H1 (cell line): Measurements from ENCODE around the gene NUFIP2. TPM values are rescaled to one million over a fixed set of nuclear protein-coding genes. Genes with fewer than 3 reads are reported as not detected.

Experiments used
- CTCF ChIA-PET: fragments of 300-600 bp; sonication (Branson Sonifier 250); formaldehyde crosslinking; loops from one replicate; lab custom pipeline; 2021; ENCODE audit not compliant: partially characterized antibody; lab: Charles Lee
- POLR2A ChIA-PET: fragments of 300-600 bp; sonication (Branson Sonifier 250); formaldehyde crosslinking; loops from one replicate; lab custom pipeline; 2021; ENCODE audit warnings: inconsistent platforms; ENCODE audit not compliant: partially characterized antibody; lab: Charles Lee
- DNase-seq, 2 experiments: peaks; one replicate each; pipeline versions ENCODE4 v3.0.0 to v3.0.0-alpha.2; 2010 to 2022; ENCODE audit warnings: low spot score in 2 of 2, low read depth in 1 of 2, mixed read lengths in 1 of 2
- FAIRE-seq: peaks from 2 replicates; lab custom pipeline; 2011; peaks lifted over from hg19 to GRCh38; lab: Jason Lieb, UNC
- H2AFZ ChIP-seq: 2 replicates; pipeline ENCODE4 v1.8.1; 2012; ENCODE audit warnings: low read length, inconsistent platforms
- H2AK5ac ChIP-seq: 2 replicates; pipeline ENCODE4 v1.6.1; 2013; ENCODE audit warnings: low read depth, low read length
- H2BK120ac ChIP-seq: replicated peaks from 2 replicates; pipeline ENCODE3; 2013; ENCODE audit warnings: low read depth, low read length, inconsistent platforms
- H2BK12ac ChIP-seq: 2 replicates; pipeline ENCODE4 v1.6.1; 2013; ENCODE audit warnings: low read depth, low read length
- H2BK15ac ChIP-seq: 2 replicates; pipeline ENCODE4 v1.6.1; 2013; ENCODE audit warnings: low read length
- H2BK20ac ChIP-seq: 2 replicates; pipeline ENCODE4 v1.6.1; 2013; ENCODE audit warnings: low read length
- H2BK5ac ChIP-seq: 2 replicates; pipeline ENCODE4 v1.6.1; 2013; ENCODE audit warnings: low read depth, low read length
- H3K14ac ChIP-seq: 2 replicates; pipeline ENCODE4 v1.6.1; 2013; ENCODE audit warnings: inconsistent platforms; ENCODE audit not compliant: insufficient read length
- H3K18ac ChIP-seq: 2 replicates; pipeline ENCODE4 v1.6.1; 2013; ENCODE audit warnings: low read length; ENCODE audit errors: extremely low read depth
- H3K23ac ChIP-seq: 2 replicates; pipeline ENCODE4 v1.6.1; 2013; ENCODE audit warnings: inconsistent platforms; ENCODE audit not compliant: insufficient read length
- H3K23me2 ChIP-seq: 2 replicates; pipeline ENCODE4 v1.6.1; 2013; ENCODE audit warnings: low read depth, low read length
- H3K27ac ChIP-seq: 2 replicates; pipeline ENCODE4 v1.6.1; 2011; ENCODE audit warnings: low read depth, low read length, inconsistent platforms
- H3K27me3 ChIP-seq, 4 experiments: replicated peaks in 1 of 4; 1 replicate in 1 of 4; 2 replicates in 3 of 4; pipeline versions ENCODE4 v1.6.1 to v1.8.1; 2011 to 2013; ENCODE audit warnings: low read length in 3 of 4, mild to moderate bottlenecking in 3 of 4, inconsistent platforms in 2 of 4, mixed read lengths in 2 of 4, moderate library complexity in 1 of 4; ENCODE audit not compliant: control insufficient read depth in 3 of 4, insufficient read depth in 3 of 4; ENCODE audit errors: extremely low read depth in 1 of 4
- H3K36me3 ChIP-seq, 4 experiments: 2 replicates each; pipeline versions ENCODE4 v1.6.1 to v1.8.1; 2011 to 2013; ENCODE audit warnings: mild to moderate bottlenecking in 4 of 4, low read length in 3 of 4, moderate library complexity in 2 of 4, control low read depth in 1 of 4, inconsistent platforms in 1 of 4; ENCODE audit not compliant: insufficient read depth in 4 of 4, control insufficient read depth in 2 of 4
- H3K4ac ChIP-seq: replicated peaks from 2 replicates; pipeline ENCODE3; 2013; ENCODE audit warnings: low read length, low read depth, mixed read lengths, inconsistent platforms; ENCODE audit not compliant: insufficient read length
- H3K4me1 ChIP-seq, 4 experiments: replicated peaks in 1 of 4; 1 replicate in 1 of 4; 2 replicates in 3 of 4; pipeline versions ENCODE4 v1.6.1 to v1.8.1; 2011 to 2013; ENCODE audit warnings: low read length in 3 of 4, inconsistent platforms in 2 of 4, mixed read lengths in 1 of 4; ENCODE audit not compliant: insufficient read depth in 4 of 4, control insufficient read depth in 3 of 4
- H3K4me2 ChIP-seq, 2 experiments: 2 replicates each; pipeline versions ENCODE4 v1.6.1 to v1.8.1; 2011 to 2013; ENCODE audit warnings: low read depth in 2 of 2, low read length in 2 of 2, control low read depth in 1 of 2, inconsistent platforms in 1 of 2, mild to moderate bottlenecking in 1 of 2; ENCODE audit not compliant: insufficient read depth in 1 of 2
- H3K4me3 ChIP-seq, 4 experiments: fragments of 200-600, 300-600 bp in 1 of 4; sonication (generic), shearing (Covaris generic), sonication (Bioruptor Twin) in 1 of 4; 2 replicates each; pipeline versions ENCODE4 v1.5.1 to v1.8.1; 2011 to 2016; ENCODE audit warnings: low read length in 4 of 4, low read depth in 3 of 4, control low read depth in 2 of 4, inconsistent platforms in 2 of 4, mild to moderate bottlenecking in 2 of 4, mixed read lengths in 1 of 4, moderate library complexity in 1 of 4; ENCODE audit not compliant: insufficient read depth in 2 of 4; ENCODE audit errors: extremely low read depth in 1 of 4
- H3K56ac ChIP-seq: replicated peaks from 2 replicates; pipeline ENCODE3; 2013; ENCODE audit warnings: low read depth, mild to moderate bottlenecking, mixed read lengths, low read length, inconsistent platforms; ENCODE audit not compliant: insufficient read length
- H3K79me1 ChIP-seq: 2 replicates; pipeline ENCODE4 v1.6.1; 2013; ENCODE audit warnings: low read depth, low read length, control low read depth
- H3K79me2 ChIP-seq, 2 experiments: 2 replicates each; pipeline versions ENCODE4 v1.6.1 to v1.8.1; 2012 to 2013; ENCODE audit warnings: low read length in 2 of 2, mild to moderate bottlenecking in 2 of 2, inconsistent platforms in 1 of 2; ENCODE audit not compliant: insufficient read depth in 2 of 2, control insufficient read depth in 1 of 2
- H3K9ac ChIP-seq, 4 experiments: replicated peaks in 1 of 4; 1 replicate in 1 of 4; 2 replicates in 3 of 4; pipeline versions ENCODE4 v1.6.1 to v1.8.1; 2011 to 2013; ENCODE audit warnings: low read depth in 3 of 4, low read length in 3 of 4, control low read depth in 2 of 4, mild to moderate bottlenecking in 2 of 4, moderate library complexity in 2 of 4, inconsistent platforms in 1 of 4; ENCODE audit errors: extremely low read depth in 1 of 4
- H3K9me3 ChIP-seq, 2 experiments: 2 replicates each; pipeline versions ENCODE4 v1.6.1 to v1.8.1; 2012 to 2013; ENCODE audit warnings: mild to moderate bottlenecking in 2 of 2, moderate library complexity in 2 of 2, control low read depth in 1 of 2, inconsistent platforms in 1 of 2, low read depth in 1 of 2, low read length in 1 of 2, mixed read lengths in 1 of 2; ENCODE audit not compliant: insufficient read depth in 2 of 2
- H4K20me1 ChIP-seq, 2 experiments: replicated peaks in 1 of 2; 2 replicates each; pipeline versions ENCODE3 to v1.8.1; 2011 to 2013; ENCODE audit warnings: inconsistent platforms in 2 of 2, low read length in 2 of 2, mild to moderate bottlenecking in 1 of 2; ENCODE audit not compliant: insufficient read depth in 2 of 2, control insufficient read depth in 1 of 2
- H4K5ac ChIP-seq: 2 replicates; pipeline ENCODE4 v1.6.1; 2013; ENCODE audit warnings: low read length, low read depth, mixed read lengths, inconsistent platforms; ENCODE audit not compliant: insufficient read length
- H4K8ac ChIP-seq: 2 replicates; pipeline ENCODE4 v1.8.0; 2013; ENCODE audit warnings: mild to moderate bottlenecking, moderate library complexity, low read length, inconsistent platforms; ENCODE audit not compliant: insufficient read depth; ENCODE audit errors: extremely low read depth
- H4K91ac ChIP-seq: replicated peaks from 2 replicates; pipeline ENCODE3; 2013; ENCODE audit warnings: low read length, mixed read lengths, inconsistent platforms; ENCODE audit not compliant: insufficient read length
- CHD2 ChIP-seq: IDR thresholded peaks from 2 replicates; pipeline ENCODE4 v1.6.1; 2012; ENCODE audit warnings: low read length, improper control_type of control experiment
- HDAC6 ChIP-seq: IDR thresholded peaks from one replicate; pipeline ENCODE4 v1.7.1; 2012; ENCODE audit warnings: low read depth, mild to moderate bottlenecking, inconsistent platforms, low read length, moderate library complexity
- KDM4A ChIP-seq: IDR thresholded peaks from one replicate; pipeline ENCODE4 v1.7.1; 2012; ENCODE audit warnings: low read depth, mild to moderate bottlenecking, moderate library complexity, low read length, inconsistent platforms; ENCODE audit not compliant: severe bottlenecking
- NANOG ChIP-seq: IDR thresholded peaks from 2 replicates; pipeline ENCODE4 v1.6.1; 2011; ENCODE audit warnings: low read length, low read depth, mild to moderate bottlenecking, inconsistent platforms; ENCODE audit not compliant: insufficient read depth, poor library complexity, severe bottlenecking
- RAD21 ChIP-seq, 2 experiments: IDR thresholded peaks in 1 of 2; conservative IDR thresholded peaks in 1 of 2; 2 replicates each; pipeline ENCODE4 v1.6.1; 2011; ENCODE audit warnings: low read depth in 2 of 2, low read length in 2 of 2, improper control_type of control experiment in 1 of 2, inconsistent platforms in 1 of 2, mild to moderate bottlenecking in 1 of 2, moderate library complexity in 1 of 2
- SP2 ChIP-seq: IDR thresholded peaks from 2 replicates; pipeline ENCODE4 v1.6.1; 2012; ENCODE audit warnings: mild to moderate bottlenecking, low read length, inconsistent platforms
- USF2 ChIP-seq: IDR thresholded peaks from 2 replicates; pipeline ENCODE4 v1.6.1; 2011; ENCODE audit warnings: low read length, improper control_type of control experiment
- WGBS, 2 experiments: shearing (Covaris generic) in 1 of 2; methylation state at CpG; one replicate each; pipeline versions ENCODE4 v1.1.6 to v1.1.7; 2013 to 2015; ENCODE audit warnings: low lambda C conversion rate in 2 of 2, mixed read lengths in 2 of 2, inconsistent platforms in 1 of 2, low coverage in 1 of 2, missing lambda C conversion rate in 1 of 2; ENCODE audit not compliant: insufficient replicate concordance in 2 of 2, insufficient coverage in 1 of 2, insufficient read length in 1 of 2; ENCODE audit errors: extremely low coverage in 1 of 2, missing lambda C conversion rate in 1 of 2; 5-methylcytosine and 5-hydroxymethylcytosine counted together
- polyA plus RNA-seq, 7 experiments: library from polyadenylated mRNA; depleted of rRNA in 3 of 7; stranded (reverse) in 5 of 7; unstranded in 2 of 7; fragments of >200 nt in 5 of 7; fragments of 200-250 nt in 2 of 7; gene quantifications; 1 replicate in 5 of 7; 2 replicates in 1 of 7; 4 replicates in 1 of 7; pipeline versions ENCODE4 v1.2.1 to v1.2.3, GENCODE V29; 2011 to 2013; ENCODE audit warnings: missing spikeins in 2 of 7, mixed read lengths in 2 of 7
- total RNA-seq: library from RNA; stranded (reverse); fragmentation: NEBNext Ultra II Directional; extraction: Animal tissue kit (Norgen Biotek cat#: 25700); gene quantifications from 2 replicates; pipeline ENCODE4 v1.2.1, GENCODE V29; 2021
- TF ChIP-seq, protein P1 (sequence below): IDR thresholded peaks from 2 replicates; pipeline ENCODE4 v1.6.1; 2012; ENCODE audit warnings: inconsistent platforms
- TF ChIP-seq, protein P2 (sequence below), 3 experiments: IDR thresholded peaks; 1 replicate in 2 of 3; 2 replicates in 1 of 3; pipeline versions ENCODE4 v1.5.1 to v1.6.1; 2011; ENCODE audit warnings: low read length in 3 of 3, mild to moderate bottlenecking in 3 of 3, inconsistent platforms in 2 of 3, low read depth in 1 of 3, moderate library complexity in 1 of 3; ENCODE audit not compliant: insufficient read depth in 1 of 3; ENCODE audit errors: control extremely low read depth in 1 of 3

Gene NUFIP2
- total and polyA plus RNA-seq, 2 of the 8 experiments (the other 6 are each of a cell fraction or from before 2014, with no cell fraction given): 65.9 to 118 TPM

DNA sequence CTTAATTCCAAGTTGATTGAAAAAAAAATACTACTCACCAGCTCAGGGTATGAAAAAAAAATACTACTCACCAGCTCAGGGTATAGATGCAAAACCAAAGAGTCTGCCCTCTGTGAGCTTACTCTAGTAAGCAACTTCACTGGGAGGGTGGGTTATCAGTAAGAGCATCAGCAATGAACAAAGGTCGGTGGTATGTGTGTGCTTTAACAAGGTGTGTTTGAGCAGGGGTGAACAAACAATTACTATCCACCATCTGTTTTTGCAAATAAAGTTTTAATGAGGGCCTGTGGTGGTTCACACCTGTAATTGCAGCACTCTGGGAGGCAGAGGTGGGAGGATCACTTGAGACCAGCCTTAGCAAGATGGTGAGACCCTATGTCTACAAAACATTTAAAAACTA lies 20.0 kb downstream of the NUFIP2 start:
- H4K8ac ChIP-seq: no peak overlapping the region
- FAIRE-seq: no peak
- peaks cover 15 to 35% of the 10 kb centered on the region in 2 experiments for H4K20me1 ChIP-seq
- peak overlapping the region; percentile 9; the same call in 1 of the 2 replicates for H3K27ac ChIP-seq
- no peak for DNase-seq
- no peaks in the 10 kb centered on the region for H3K23me2 ChIP-seq
- H3K14ac ChIP-seq: no peak overlapping the region
- CTCF ChIA-PET: interaction anchor here (0.8 to 1.5 kb wide), 6 partner anchors 17 to 344 kb away, joined by 3 to 6 read pairs (median 4); no protein-coding TSS in a partner anchor
- WGBS, 2 experiments: 76% methylated on average over 1 of the region's 1 CpG; no CpG with 5 or more reads in 1 of the 2 experiments
- no peak overlapping the region for H3K9ac ChIP-seq
- H2AFZ ChIP-seq: no peak overlapping the region
- no peak overlapping the region for H2AK5ac ChIP-seq
- no peak overlapping the region for H4K5ac ChIP-seq
- H3K79me2 ChIP-seq: peaks cover 34 to 97% of the 10 kb centered on the region in 2 experiments
- H3K4me2 ChIP-seq: no peak overlapping the region
- H3K18ac ChIP-seq: no peak overlapping the region
- peaks cover 3 to 52% (median 6%) of the 10 kb centered on the region in 4 experiments; a peak in 4 of 8 replicates for H3K36me3 ChIP-seq
- H3K56ac ChIP-seq: no peak overlapping the region
- H3K79me1 ChIP-seq: peaks cover 5% of the 10 kb centered on the region; the same call in 1 of the 2 replicates
- H3K4ac ChIP-seq: no peak overlapping the region
- no peaks in the 10 kb centered on the region for H3K27me3 ChIP-seq
- H2BK120ac ChIP-seq: no peak overlapping the region
- H3K9me3 ChIP-seq: no peaks in the 10 kb centered on the region
- H2BK5ac ChIP-seq: no peak overlapping the region
- no peak overlapping the region for H4K91ac ChIP-seq
- no peak overlapping the region for H2BK12ac ChIP-seq
- H2BK15ac ChIP-seq: no peak overlapping the region
- H3K4me3 ChIP-seq: no peak overlapping the region
- H2BK20ac ChIP-seq: no peak overlapping the region
- H3K23ac ChIP-seq: no peak overlapping the region
- POLR2A ChIA-PET: interaction anchor here (1.3 to 2.8 kb wide), 4 partner anchors 9 to 24 kb away, joined by 3 to 8 read pairs (median 4); no protein-coding TSS in a partner anchor
- no peaks in the 10 kb centered on the region for H3K4me1 ChIP-seq
- TF ChIP-seq SP2 (no peak), USF2 (no peak), NANOG (no peak), CHD2 (no peak), RAD21 (IDR thresholded peaks at IDR 0.05 in 1 of 2, conservative IDR thresholded peaks at IDR 0.05 in 1 of 2; ENCODE audit: low read depth in 2 of 2, low read length in 2 of 2) (no peak), HDAC6 (no peak), KDM4A (no peak)
- TF ChIP-seq, protein P1, sequence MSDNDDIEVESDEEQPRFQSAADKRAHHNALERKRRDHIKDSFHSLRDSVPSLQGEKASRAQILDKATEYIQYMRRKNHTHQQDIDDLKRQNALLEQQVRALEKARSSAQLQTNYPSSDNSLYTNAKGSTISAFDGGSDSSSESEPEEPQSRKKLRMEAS: no peak
- TF ChIP-seq, protein P2, sequence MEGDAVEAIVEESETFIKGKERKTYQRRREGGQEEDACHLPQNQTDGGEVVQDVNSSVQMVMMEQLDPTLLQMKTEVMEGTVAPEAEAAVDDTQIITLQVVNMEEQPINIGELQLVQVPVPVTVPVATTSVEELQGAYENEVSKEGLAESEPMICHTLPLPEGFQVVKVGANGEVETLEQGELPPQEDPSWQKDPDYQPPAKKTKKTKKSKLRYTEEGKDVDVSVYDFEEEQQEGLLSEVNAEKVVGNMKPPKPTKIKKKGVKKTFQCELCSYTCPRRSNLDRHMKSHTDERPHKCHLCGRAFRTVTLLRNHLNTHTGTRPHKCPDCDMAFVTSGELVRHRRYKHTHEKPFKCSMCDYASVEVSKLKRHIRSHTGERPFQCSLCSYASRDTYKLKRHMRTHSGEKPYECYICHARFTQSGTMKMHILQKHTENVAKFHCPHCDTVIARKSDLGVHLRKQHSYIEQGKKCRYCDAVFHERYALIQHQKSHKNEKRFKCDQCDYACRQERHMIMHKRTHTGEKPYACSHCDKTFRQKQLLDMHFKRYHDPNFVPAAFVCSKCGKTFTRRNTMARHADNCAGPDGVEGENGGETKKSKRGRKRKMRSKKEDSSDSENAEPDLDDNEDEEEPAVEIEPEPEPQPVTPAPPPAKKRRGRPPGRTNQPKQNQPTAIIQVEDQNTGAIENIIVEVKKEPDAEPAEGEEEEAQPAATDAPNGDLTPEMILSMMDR (IDR thresholded peaks at IDR 0.05; ENCODE audit: control extremely low read depth in 1 of 3, insufficient read depth in 1 of 3, low read depth in 1 of 3, low read length in 3 of 3): no peak
